Colonic mucosa (tissue), 4 donors: Measurements from ENCODE around the gene HOXB9. TPM values are rescaled to one million over a fixed set of nuclear protein-coding genes. Genes with fewer than 3 reads are reported as not detected.

Experiments used
- DNase-seq: peaks from one replicate; pipeline ENCODE4 v3.0.0-alpha.2; 2020
- H3K27ac ChIP-seq: fragments of 200-600 bp; one replicate; pipeline ENCODE4 v1.8.0; 2021
- H3K27me3 ChIP-seq: fragments of 200-600 bp; one replicate; pipeline ENCODE4 v1.8.0; 2021
- H3K36me3 ChIP-seq: fragments of 200-600 bp; one replicate; pipeline ENCODE4 v1.8.0; 2021
- H3K4me1 ChIP-seq: fragments of 200-600 bp; one replicate; pipeline ENCODE4 v1.8.0; 2021; ENCODE audit warnings: mild to moderate bottlenecking
- H3K4me3 ChIP-seq: fragments of 200-600 bp; one replicate; pipeline ENCODE4 v1.8.0; 2021
- H3K9ac ChIP-seq, 2 donors: one replicate each; pipeline ENCODE4 v1.7.0; 2013; ENCODE audit warnings: control low read depth in 2 of 2, low read depth in 2 of 2, low read length in 2 of 2
- H3K9me3 ChIP-seq: fragments of 200-600 bp; one replicate; pipeline ENCODE4 v1.8.0; 2021
- intact Hi-C: fragments of 100-400 bp; cut with DNase I; formaldehyde crosslinking; loops from one replicate; pipeline ENCODE4 v1.14.1; 2022
- total RNA-seq, 2 donors: library from RNA; stranded (reverse); fragmentation: NEBNext Ultra II Directional in 1 of 2; extraction: Animal tissue kit (Norgen Biotek cat#: 25700) in 1 of 2; gene quantifications; one replicate each; pipeline ENCODE4 v1.2.1, GENCODE V29; 2021
- TF ChIP-seq, protein P1 (sequence below): fragments of 200-600 bp; IDR thresholded peaks from one replicate; pipeline ENCODE4 v1.8.0; 2022; ENCODE audit warnings: antibody characterized with exemption, mild to moderate bottlenecking
- donor health status: healthy.
- donor health status: DM: no; HTN: no; CAD: no.
- donor health status: DM: no; HTN: no; CAD: no.

Gene HOXB9
- total RNA-seq, 2 donors from 2014 or later: 37.1 to 73.9 TPM

DNA sequence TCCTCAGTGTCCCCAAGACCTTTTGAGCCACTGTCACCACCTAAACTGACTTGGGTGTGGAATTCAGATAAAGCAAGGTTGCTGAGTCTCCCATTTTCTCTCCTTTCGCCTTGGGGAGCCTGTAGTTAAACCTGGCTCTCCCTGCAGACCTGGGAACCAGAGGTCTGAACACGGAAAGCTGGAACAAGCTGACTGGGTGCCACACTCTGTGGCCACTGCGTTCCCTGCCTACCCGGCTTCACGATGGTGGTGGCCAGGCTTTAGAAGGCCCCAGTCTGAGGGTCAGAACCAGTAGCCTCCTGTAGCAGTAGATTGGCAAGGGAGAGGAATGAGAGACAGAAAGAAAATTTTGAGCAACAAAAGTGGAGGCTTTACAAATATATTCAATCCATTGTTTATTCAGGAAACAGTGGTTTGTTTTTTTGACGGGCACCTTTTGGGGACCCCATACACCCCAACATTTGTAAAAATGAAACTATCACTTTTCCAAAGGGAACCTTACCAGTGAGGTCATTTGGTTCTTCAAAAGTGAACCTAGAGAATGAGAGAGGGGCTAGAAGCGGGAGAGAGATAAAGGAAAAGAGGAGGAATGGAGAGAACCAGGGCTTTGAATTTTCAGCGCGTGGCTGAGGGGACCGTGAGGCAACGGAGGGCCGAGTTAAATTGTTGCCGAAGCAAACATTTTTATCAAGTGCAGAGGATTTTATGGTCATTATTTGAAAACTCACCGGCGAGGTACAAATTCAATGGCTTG lies 9.3 kb downstream of the HOXB9 start:
- DNase-seq: no peak
- peak overlapping the region; percentile 45 to 66 for H3K9ac ChIP-seq
- H3K27ac ChIP-seq: no peak overlapping the region
- H3K36me3 ChIP-seq: no peaks in the 10 kb centered on the region
- H3K4me1 ChIP-seq: peaks cover 13% of the 10 kb centered on the region
- intact Hi-C loops: loop anchor here (5.0 kb wide), 1 partner anchor 275 kb away; no protein-coding TSS in a partner anchor
- TF ChIP-seq, protein P1, sequence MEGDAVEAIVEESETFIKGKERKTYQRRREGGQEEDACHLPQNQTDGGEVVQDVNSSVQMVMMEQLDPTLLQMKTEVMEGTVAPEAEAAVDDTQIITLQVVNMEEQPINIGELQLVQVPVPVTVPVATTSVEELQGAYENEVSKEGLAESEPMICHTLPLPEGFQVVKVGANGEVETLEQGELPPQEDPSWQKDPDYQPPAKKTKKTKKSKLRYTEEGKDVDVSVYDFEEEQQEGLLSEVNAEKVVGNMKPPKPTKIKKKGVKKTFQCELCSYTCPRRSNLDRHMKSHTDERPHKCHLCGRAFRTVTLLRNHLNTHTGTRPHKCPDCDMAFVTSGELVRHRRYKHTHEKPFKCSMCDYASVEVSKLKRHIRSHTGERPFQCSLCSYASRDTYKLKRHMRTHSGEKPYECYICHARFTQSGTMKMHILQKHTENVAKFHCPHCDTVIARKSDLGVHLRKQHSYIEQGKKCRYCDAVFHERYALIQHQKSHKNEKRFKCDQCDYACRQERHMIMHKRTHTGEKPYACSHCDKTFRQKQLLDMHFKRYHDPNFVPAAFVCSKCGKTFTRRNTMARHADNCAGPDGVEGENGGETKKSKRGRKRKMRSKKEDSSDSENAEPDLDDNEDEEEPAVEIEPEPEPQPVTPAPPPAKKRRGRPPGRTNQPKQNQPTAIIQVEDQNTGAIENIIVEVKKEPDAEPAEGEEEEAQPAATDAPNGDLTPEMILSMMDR: no peak
- no peak overlapping the region for H3K4me3 ChIP-seq
- H3K9me3 ChIP-seq: no peaks in the 10 kb centered on the region
- H3K27me3 ChIP-seq: peaks cover 45% of the 10 kb centered on the region

DNA sequence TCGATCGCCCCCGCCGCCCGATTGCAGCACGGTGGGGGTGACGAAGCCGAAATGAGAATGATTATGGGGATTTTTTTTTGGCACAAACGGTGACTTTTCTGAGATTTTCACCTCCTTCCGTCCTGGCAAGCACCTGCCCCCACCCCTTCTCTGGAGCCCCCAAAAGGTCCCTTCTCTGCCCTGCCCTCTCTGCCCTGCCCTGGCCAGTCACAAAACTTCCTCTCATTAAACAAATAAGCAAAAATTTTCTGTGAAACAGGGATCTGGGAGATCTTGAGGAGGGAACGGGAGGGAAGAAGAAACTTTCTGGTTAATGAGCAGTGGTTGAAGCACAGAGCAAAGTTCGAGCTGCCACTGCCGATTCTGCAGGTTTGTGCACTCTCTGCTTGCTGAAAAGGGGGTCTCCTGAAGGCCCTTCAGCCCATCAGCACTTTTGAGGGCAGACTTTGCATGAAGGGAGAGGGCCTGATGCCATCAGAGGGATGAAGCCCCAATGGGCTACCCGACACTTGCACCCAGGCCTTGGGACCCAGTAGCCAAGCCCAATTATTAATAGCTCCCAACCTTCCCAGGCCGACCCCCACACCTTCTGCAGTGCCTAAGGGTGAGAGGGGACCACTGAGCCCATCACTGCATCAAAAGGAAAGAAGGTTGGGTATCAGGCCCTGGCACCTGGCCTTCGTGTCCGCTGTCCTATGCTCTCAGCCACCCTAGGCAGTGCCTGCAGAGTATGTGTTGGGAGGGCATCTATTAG lies 10.0 kb downstream of the HOXB9 start:
- Histone ChIP-seq H3K9ac (peak overlapping the region in 1 of 2 donors; percentile 48), H3K27ac (no peak overlapping the region), H3K9me3 (no peaks in the 10 kb centered on the region), H3K4me1 (peaks cover 13% of the 10 kb centered on the region), H3K36me3 (no peaks in the 10 kb centered on the region), H3K4me3 (no peak overlapping the region), H3K27me3 (peaks cover 40% of the 10 kb centered on the region)
- no peak for DNase-seq
- intact Hi-C loops: loop anchor here (5.0 kb wide), 1 partner anchor 274 kb away; no protein-coding TSS in a partner anchor
- TF ChIP-seq, protein P1: no peak

DNA sequence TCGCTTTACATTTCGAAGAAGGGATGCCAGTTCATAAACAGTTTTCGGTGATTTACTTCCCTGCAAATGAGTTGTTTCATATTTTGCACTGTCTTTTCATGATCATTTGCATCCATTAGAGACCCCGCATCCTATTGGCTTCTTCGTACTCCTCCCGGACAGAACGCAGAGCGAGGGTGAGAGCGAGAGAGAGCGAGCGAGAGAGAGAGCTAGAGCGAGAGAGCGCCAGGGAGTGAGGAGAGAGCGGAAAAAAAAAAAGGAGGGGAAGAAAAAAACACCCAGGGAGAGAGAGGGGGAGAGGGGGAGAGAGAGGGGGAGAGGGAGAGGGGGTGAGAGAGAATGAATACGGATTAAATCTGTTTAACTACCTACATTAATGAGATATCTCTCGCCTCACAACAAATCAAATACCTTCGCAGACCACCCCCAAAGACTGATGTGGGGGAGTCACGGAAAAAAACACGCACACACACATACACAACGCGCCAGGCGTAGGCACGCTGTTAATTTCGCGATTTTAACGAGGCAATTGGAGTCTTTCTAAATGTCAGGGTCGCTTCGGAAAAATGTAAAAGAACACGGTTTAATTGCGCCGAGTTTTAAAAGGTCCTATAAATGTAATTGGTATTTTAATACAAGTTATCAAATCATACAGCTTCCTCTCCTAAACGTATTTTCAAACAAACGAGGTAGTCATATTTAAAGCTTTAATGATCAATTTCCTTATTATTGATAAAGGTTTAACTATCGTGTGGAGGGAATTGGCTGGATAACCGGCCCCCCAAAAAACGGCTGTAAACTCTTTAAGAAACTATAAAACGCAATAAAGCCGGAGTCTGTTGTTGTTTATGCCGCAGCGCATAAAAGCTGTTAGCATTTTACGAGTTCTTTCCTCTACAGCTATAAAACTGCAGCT lies 10.9 kb downstream of the HOXB9 start, which contains the start of gene HOXB8:
Gene HOXB8 (minus strand): TSS at position 246 of the 916 bp plus-strand sequence. CDS start 588 bp downstream, outside the sequence.
- Histone ChIP-seq H3K4me1 (peaks cover 13% of the 10 kb centered on the region), H3K36me3 (no peaks in the 10 kb centered on the region), H3K4me3 (peak within 1 kb of the TSS; percentile 57), H3K27ac (no peak within 1 kb of the TSS), H3K27me3 (peaks cover 34% of the 10 kb centered on the region), H3K9ac (peak within 1 kb of the TSS; percentile 71 to 75), H3K9me3 (no peaks in the 10 kb centered on the region)
- TF ChIP-seq, protein P1: no peak
- no peak for DNase-seq
- intact Hi-C loops: loop anchor here (5.0 kb wide), 1 partner anchor 273 kb away; no protein-coding TSS in a partner anchor

DNA sequence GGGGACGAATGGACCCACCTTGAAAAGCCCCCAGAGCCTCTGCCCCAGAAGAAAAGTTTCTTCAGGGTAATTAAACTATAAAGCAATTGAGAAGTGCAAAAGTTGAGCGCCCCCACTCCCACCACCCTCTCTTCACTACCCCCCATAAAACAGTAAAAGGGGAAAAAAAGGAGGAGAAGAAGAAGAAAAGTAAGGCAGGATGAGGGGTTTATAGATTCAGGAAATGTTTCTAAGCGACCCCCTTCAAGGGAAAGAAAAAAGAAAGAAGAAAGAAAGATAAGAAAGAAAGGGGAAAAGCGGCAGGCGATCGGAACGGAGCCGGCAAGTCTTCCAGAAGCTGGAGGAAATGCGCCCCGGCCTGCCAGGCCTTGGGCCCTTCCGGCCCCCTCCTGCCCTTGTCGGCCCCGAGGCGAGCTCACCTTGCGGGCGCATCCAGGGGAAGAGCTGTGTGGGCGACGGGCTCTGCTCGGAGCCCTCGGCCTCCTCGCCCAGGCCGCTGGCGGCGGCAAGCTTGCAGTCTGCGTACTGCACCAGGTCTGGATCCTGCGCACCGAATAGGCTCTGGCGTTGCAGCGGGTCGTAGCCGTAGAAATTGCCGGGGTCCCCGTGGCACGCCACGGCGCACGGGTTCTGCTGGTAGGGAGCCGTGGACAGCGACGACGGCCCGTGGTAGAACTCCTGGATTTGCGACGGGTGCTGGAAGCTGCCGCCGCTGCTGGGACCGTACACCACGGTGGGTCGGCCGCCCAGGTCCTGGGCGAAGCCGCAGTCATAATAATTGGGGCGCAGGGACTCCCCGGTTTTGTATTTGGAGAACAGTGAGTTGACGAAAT lies 12.1 kb downstream of the HOXB9 start:
- no peaks in the 10 kb centered on the region for H3K36me3 ChIP-seq
- H3K9ac ChIP-seq: peak overlapping the region; percentile 71 to 75
- peak overlapping the region; percentile 57 for H3K4me3 ChIP-seq
- no peak for DNase-seq
- H3K27ac ChIP-seq: no peak overlapping the region
- H3K4me1 ChIP-seq: peaks cover 15% of the 10 kb centered on the region
- H3K9me3 ChIP-seq: no peaks in the 10 kb centered on the region
- H3K27me3 ChIP-seq: peaks cover 32% of the 10 kb centered on the region
- intact Hi-C loops: no loop called here
- TF ChIP-seq, protein P1: no peak
